Head of caudate nucleus (tissue), 42 donors: ENCODE data around the gene PARD3.

Experiments used
- DNase-seq, 42 donors: peaks; one replicate each; pipeline versions ENCODE4 v3.0.0 to v3.0.0-alpha.2; 2020 to 2021; ENCODE audit warnings: mixed read lengths in 7 of 42
- intact Hi-C: fragments of 100-400 bp; cut with DNase I; formaldehyde crosslinking; loops from one replicate; pipeline ENCODE4 v1.15.0; 2022

Gene PARD3

DNA sequence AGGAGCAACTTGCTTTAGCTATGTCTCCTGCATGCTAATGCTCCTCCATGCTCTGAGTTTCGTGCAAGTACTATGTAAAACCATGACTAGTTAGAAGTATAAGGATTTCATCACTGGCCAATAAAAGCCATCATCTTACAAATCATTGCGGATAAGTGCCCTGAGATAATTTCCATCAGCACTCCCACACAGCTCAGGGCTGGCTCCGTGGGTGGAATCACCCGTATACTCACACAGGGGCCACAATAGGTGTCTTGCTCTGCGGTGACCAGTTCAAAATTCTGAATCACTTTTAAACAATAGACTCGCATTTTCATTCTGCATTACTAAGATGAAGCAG lies 227.4 kb downstream of the PARD3 start:
- intact Hi-C loops: no loop called here
- no peak for DNase-seq

DNA sequence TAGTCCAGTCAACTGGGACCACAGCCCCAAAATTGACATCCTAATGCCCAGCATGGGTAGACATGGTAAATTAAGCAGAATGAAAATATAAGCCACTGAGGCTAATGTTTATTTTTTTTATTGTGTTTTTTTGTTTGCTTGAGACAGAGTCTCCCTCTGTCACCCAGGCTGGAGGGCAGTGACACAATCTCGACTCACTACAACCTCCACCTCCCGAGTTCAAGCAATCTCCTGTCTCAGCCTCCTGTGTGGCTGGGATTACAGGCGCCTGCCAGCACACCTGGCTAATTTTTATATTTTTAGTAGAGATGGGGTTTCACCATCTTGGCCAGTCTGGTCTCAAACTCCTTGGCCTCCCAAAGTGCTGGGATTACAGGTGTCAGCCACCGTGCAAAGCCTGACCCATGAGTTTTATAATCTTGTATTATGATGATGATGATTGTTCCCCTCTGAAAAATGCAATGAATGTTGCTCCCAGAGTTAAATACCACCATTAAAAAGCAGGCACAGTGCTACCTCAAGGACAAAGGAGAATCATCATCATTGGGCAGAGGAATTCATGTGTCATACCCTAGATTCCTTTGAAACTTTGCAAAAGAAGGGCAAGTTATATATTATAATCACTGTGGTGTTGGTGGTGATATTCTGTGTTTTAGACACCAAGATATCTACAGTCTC lies 228.0 kb downstream of the PARD3 start:
- DNase-seq: no peak
- intact Hi-C loops: no loop called here

DNA sequence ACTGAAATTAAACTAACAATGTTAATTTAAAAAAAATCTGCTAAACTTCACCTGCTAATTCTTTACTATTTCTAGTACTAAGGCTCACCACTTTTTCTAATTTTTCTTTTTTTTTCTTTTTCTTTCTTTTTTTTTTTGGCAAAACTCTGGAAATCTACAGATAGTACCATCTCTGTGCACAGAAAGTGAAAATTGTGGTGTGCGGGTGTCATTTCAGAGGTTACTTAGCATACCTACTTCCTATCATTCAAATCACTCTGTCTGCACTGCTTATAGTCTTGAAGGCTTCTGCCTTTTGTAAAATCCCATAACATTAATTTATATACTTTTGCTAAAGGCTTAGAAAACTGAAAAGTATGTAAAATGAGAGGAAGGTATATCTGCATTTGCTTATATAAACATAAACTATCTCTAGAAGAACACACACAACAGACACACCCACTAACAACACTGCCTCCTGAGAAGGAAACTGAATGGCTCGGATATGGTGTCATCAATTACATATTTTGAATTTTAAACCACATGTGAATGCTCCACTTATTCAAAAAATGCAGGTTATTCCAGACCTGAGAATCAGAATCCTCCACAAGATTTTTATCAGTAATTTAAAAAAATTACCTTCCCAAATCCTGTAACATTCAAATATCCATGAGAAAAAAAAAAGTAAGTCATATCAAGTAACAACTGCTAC lies 229.5 kb downstream of the PARD3 start:
- no peak for DNase-seq
- intact Hi-C loops: no loop called here

- intact Hi-C loops: no loop called here
- no peak for DNase-seq
These were observed 230.9 kb downstream of the PARD3 start for GRCh38 chr10:34584164-34584563.

GRCh38 chr10:34581801-34582532 lies 233.1 kb downstream of the PARD3 start:
- intact Hi-C loops: no loop called here
- no peak for DNase-seq

- no peak for DNase-seq
These were observed 234.5 kb downstream of the PARD3 start for GRCh38 chr10:34580643-34581042.

DNA sequence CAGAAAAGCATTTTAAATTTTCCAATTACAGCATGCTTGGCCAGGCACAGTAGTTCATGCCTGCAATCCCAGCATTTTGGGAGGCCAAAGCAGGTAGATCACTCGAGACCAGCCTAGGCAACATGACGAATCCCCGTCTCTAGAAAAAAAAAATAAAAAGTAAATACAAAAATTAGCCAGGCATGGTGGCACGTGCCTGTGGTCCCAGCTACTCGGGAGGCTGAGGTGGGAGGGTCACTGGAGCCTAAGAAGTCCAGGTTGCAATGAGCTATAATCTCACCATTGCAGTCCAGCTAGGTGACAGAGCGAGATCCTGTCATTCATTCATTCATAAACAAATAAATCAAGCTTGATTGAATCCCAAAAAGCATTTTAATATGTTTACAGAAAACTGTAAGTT lies 234.9 kb downstream of the PARD3 start:
- no peak for DNase-seq
- intact Hi-C loops: no loop called here

More at GRCh38 chr10:34580643-34581042, 234.5 kb downstream of the PARD3 start:
- intact Hi-C loops: no loop called here

- no peak for DNase-seq
- intact Hi-C loops: no loop called here
These were observed 236.6 kb downstream of the PARD3 start for GRCh38 chr10:34578468-34578867.

GRCh38 chr10:34576797-34577196 lies 238.3 kb downstream of the PARD3 start:
- peak in 4 of 42 donors; percentile 10 to 19 (median 14) for DNase-seq
- intact Hi-C loops: no loop called here

- peak in 10 of 42 donors; percentile 7 to 58 (median 24) for DNase-seq
- intact Hi-C loops: no loop called here
These were observed 239.2 kb downstream of the PARD3 start for GRCh38 chr10:34575882-34576281.

- intact Hi-C loops: no loop called here
- DNase-seq: no peak
These were observed 240.7 kb downstream of the PARD3 start for GRCh38 chr10:34574353-34574934.

DNA sequence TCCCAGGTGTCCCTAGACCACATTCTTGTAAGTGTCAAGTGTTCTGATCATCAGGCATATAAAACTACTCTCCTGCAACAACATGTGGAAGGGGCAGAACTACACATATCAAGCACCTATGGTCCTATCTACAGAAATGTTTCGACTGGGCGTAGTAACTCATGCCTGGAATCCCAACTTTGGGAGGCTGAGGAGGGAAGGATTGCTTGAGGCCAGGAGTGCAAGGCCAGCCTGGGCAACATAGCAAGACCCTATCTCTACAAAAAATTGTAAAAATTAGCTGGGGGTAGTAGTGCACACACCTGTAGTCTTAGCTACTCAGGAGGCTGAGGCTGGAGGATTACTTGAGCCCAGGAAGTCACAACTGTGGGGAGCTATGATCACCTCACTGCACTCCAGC lies 244.2 kb downstream of the PARD3 start:
- intact Hi-C loops: no loop called here
- no peak for DNase-seq

DNA sequence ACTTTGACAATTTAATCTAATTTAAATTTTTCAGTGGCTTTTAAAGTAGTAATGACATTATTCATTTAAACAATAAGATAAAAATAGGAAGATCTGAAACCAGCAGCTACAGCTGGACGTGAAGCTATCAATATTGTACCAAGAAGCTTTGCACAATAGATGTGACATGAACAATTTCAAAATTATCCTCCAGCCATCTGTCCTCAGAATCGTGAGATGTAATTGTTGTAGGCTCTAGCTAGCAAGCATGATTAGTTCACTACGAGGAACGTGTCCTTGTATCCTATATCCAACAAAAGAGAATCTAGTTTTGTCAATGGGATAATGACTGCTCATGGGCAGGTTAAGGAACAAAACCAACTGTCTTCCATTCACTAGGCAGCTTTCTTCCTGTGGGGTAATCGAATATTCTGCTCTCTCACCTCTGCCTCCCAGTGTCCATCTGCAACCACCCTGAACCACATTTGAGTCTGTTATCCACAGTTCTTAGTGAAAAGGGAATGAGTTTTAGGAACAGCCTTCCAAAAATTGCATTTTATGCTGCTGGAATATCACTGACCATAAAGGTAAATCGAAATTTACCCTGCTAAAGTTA lies 247.3 kb downstream of the PARD3 start:
- intact Hi-C loops: no loop called here
- DNase-seq: no peak

- DNase-seq: no peak
- intact Hi-C loops: no loop called here
These were observed 249.2 kb downstream of the PARD3 start for GRCh38 chr10:34565934-34566333.

- intact Hi-C loops: no loop called here
- no peak for DNase-seq
These were observed 257.0 kb downstream of the PARD3 start for GRCh38 chr10:34558093-34558583.

DNA sequence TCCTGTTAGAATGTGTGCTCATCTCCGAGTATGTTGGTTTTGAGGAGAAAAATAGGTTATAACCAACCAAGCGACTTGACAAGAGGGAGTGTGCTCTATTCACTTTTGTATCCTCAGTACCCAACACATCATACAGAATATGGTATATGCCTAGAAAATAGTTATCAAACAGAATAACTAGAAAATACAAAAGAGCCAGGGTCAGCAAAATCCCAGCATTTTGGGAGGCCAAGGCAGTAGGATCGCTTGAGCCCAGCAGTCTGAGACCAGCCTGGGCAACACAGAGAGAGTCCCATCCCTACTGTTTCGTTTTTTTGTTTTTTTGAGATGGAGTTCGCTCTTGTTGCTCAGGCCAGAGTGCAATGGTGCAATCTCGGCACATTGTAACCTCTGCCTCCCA lies 257.9 kb downstream of the PARD3 start:
- no peak for DNase-seq
- intact Hi-C loops: no loop called here

GRCh38 chr10:34555653-34556052 lies 259.4 kb downstream of the PARD3 start:
- intact Hi-C loops: no loop called here
- DNase-seq: no peak

DNA sequence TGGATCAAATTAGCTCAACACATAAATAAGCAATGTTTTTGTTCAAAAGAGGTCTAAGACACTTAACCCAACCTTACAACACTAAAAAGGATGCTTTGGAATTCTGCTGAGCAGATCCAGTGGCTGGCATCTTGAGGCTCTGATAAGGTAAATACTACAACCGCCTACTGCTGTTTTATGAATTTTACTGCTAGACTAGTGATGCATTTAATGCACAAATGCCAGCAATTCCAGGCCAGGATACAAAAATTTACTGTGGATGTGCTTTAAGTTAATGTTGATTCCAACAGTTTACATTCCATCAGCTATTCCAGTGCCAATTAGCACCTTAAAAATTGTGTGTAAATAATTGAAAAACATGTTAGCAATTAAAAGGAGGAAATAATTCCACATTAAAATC lies 261.3 kb downstream of the PARD3 start:
- intact Hi-C loops: no loop called here
- no peak for DNase-seq

DNA sequence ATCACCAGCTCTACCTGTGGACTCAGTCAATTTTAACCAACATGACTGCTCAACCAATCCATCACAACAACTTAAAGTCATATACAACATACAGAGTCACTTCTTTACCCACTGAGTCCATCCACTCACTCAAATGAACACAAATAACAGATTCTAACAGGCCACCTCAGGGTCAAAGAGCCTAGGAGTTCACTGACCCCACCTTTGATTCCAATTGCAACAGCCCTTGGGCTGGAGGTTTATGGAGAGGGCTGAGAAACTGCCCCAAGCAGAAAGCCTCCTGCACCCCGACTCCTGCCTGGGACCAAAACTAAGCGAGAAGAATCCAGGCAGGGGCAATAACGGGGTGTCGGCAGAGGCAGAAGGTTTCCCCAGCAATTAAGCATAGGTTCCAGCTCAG lies 263.8 kb downstream of the PARD3 start:
- no peak for DNase-seq
- intact Hi-C loops: no loop called here

- DNase-seq: no peak
These were observed 265.1 kb downstream of the PARD3 start for GRCh38 chr10:34549953-34550352.

More at GRCh38 chr10:34549953-34550352, 265.1 kb downstream of the PARD3 start:
- intact Hi-C loops: no loop called here
